Neural progenitor cell (in vitro differentiated cells): Measurements from ENCODE around the gene ZNF777.

Experiments used
- CTCF ChIP-seq: fragments of 200-600 bp; sonication (generic); IDR thresholded peaks from 2 replicates; pipeline ENCODE4 v1.5.1; 2017; ENCODE audit warnings: antibody characterized with exemption, mild to moderate bottlenecking
- EZH2 ChIP-seq: fragments of 200-600 bp; sonication (generic); IDR thresholded peaks from 2 replicates; pipeline ENCODE4 v1.6.1; 2017; ENCODE audit warnings: antibody characterized with exemption, mild to moderate bottlenecking, moderate library complexity
- EZH2phosphoT487 ChIP-seq: fragments of 200-600 bp; sonication (generic); IDR thresholded peaks from 2 replicates; pipeline ENCODE4 v1.6.1; 2017; ENCODE audit warnings: antibody characterized with exemption

DNA sequence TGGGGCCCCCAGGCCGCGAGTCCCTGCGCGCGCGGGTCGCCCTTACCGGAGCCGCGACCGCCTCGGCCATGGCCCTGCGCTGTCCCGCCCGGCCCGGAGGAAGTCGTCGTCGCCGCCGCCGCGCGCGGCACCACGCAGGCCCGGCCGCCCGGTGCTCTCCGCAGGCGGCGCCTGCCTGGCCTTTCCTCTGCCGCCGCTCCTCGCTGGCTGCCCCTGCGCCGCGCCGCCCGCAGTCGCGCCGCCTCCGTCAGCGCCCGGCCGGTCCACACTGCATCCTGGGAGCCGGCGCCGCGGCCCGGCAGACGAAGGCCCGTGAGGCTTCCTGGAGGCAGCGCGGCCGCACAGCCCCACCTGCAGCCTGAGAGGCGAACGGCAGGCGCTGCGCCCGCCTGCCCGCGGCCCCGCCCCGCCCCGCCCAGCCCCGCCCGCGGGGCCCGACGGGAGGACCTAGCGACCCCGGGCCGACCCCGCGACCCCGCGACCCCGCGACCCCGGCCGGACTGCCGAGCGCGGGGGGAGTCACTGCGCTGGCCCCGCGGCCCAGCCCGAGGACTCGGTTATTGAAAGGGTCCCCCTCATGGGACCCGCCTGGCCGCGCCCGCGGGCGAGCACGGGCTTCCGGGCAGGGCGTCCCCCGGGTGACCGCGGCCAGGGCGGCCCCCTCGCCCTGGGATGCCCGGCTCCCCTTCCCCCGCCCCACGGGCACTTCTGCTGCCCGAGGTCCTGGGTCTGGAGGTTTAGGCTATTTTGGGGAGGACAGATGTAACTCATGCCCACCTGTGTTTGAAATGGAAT lies 36.8 kb upstream of the ZNF777 start, which contains the start of gene ZNF746:
- TF ChIP-seq CTCF (peak; percentile 53), EZH2 (no peak), EZH2phosphoT487 (no peak)
